Stimulated activated CD8-positive, alpha-beta memory T cell treated with anti-CD3 and anti-CD28 coated beads, Interleukin-7, amount 100 ng/mL, for 24 hours (primary cell): ENCODE measurements around the gene TXN.
"Not testable (repeated sequence)": the region's sequence is repeated elsewhere in the genome, so short reads cannot be mapped to it uniquely, and the experiment has no call there.

ENCODE experiments used
- DNase-seq: peaks from one replicate; pipeline ENCODE4 v3.0.0-alpha.2; 2020; ENCODE audit warnings: low read depth

TXN gene

DNA sequence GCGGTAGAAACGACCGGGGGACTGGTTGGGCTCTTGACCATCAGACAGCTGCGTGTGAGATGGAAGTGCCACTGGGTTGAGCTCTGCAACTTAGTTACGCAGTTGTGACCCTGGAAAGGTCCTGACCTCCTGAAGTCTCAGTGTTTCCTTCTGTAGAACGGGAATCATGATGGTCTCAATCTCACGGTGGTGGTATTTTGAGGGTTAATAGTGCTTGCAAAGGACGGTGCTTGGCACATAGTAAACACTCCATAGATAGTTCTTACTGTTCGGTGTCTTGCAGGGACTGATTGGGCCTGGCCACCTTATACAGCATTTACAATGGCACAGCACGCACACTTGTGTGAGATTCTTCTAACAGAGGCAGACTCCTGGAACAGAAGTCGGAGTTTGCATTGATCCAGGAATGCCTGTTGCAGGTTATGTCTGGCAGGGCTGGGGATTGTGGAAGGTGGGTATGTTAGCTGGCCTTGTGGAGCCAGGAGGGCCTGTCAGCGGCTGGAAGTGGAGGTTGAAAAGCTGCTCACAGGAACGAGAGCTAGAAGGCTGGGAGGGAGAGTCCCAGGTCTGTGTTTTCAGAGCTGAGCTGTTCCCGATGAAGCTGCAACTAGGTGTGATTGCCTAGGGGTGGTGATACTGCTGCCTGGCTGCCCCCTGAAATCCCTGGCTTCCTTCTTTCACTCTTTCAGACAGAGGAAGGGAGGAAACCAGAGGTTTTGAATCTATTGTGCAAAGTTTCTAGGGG, 962 bp upstream of the TXN start:
- no peak for DNase-seq

GRCh38 chr9:110255463-110256379, 586 bp downstream of the TXN start:
- peak; percentile 30 for DNase-seq

DNA sequence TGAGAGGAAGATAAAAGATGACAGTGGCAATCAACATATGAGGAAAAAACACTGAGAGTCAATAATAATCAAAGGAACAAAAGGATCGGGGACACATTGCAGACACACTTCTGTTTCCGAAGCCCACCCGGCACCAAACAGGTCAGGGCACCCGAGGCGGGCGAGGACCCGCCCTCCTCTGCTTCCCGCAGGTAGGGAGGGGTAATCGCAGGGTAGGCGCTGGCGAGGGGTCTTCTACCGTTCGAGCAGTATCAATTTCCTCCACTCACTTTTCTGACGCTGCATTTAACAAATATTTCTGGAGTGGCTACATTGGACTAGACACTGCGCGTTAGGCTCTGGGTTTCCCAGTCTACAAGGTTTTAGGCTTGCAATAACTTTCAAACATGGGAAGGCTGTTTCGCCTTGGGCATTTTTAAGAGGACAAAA, 1.3 kb downstream of the TXN start:
- no peak for DNase-seq

DNA sequence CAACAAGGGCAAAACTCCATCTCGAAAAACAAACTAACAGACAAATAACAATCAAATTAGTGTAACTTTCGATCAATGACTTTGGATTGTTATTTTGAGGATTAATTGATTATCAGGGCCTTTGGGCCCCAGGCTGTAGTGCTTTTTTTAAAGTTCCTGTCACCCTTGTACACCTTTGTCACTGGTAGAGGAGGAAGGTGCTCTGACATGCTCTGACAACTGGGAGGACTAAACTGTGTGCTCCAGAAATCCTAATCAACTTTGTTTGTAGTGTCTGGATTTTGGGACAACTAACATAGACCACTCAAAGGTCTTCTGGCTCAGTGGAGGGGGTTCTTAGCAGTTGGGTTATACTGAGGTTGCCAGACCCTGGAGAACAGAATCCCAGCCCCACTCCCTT, 1.8 kb downstream of the TXN start:
- DNase-seq = no peak

DNA sequence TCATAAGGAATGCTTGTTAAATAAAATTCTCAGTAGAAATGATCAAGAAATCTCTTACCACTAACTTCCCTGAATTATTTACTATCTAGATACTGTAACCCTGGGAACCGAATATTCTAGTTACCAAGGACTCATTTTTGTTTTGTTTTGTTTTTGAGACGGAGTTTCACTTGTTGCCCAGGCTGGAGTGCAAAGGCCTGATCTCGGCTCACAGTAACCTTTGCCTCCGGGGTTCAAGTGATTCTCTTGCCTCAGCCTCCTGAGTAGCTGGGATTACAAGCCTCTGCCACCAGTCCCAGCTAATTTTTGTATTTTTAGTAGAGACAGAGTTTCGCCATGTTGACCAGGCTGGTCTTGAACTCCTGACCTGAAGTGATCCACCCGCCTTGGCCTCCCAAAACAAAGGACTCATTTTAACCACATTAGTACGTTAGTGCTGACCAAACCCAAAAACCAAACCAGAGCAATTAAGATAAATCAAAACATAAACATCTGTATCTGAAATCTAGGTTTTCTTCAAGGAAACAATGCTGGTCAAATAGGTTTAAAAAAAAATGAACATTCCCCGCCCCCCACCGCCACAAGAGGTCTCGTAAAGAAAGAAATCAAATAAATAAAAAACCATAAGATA, 3.7 kb downstream of the TXN start:
- DNase-seq = no peak

GRCh38 chr9:110251770-110252169, 4.5 kb downstream of the TXN start:
- DNase-seq = not testable (repeated sequence)

DNA sequence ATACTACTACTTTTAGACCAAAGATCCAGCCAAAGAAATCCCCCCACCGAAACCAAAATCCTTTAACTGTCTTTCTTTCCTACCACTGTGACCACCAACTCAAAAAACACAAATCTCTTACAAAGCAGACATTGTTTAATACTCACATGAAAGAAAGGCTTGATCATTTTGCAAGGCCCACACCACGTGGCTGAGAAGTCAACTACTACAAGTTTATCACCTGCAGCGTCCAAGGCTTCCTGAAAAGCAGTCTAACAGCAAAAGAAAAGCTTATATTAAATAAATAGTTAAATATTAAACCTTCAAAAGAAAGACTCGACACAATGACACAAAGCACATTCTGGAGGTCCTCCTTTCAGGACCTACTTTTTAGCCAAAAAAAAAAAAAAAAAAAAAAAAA, 5.1 kb downstream of the TXN start:
- no peak for DNase-seq

DNA sequence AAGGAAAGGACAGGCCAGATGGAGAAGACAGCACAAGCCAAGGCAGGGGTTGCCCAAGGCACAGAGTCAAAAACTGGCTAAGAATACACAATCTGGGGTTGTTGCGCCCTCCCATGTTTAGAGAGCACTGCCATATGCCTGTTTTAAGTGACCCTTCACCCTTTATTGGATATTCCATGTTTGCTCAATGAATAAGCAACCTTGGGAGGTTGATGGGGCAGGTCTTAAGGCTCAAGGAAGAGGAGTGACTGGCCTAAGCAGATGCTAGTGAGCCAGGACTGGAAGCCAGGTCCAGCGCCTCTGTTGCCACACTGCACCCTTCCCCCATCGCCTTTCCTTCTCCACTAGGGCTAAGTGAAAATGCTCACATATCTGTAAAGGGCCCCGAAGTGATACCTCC, 6.7 kb downstream of the TXN start:
- no peak for DNase-seq

- no peak for DNase-seq
Measured at GRCh38 chr9:110248361-110248760, 7.9 kb downstream of the TXN start.

- no peak for DNase-seq
Measured at GRCh38 chr9:110246214-110246613, 10.1 kb downstream of the TXN start.

DNA sequence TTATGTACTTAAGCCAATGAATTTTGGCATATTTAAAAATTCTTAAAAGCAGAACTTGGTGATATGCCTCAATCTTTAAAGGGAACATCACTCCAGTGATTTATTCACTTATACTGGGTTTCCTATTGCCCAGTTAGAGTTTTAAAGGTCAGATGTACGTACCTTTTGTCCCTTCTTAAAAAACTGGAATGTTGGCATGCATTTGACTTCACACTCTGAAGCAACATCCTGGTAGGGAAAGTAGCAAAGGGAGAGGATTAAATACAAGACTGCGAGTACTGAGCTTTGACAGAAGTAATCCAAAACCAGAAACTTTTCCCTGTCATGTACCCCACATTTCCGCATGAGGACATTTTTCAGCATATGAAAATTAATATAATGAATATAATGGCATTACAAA, 11.7 kb downstream of the TXN start:
- no peak for DNase-seq

DNA sequence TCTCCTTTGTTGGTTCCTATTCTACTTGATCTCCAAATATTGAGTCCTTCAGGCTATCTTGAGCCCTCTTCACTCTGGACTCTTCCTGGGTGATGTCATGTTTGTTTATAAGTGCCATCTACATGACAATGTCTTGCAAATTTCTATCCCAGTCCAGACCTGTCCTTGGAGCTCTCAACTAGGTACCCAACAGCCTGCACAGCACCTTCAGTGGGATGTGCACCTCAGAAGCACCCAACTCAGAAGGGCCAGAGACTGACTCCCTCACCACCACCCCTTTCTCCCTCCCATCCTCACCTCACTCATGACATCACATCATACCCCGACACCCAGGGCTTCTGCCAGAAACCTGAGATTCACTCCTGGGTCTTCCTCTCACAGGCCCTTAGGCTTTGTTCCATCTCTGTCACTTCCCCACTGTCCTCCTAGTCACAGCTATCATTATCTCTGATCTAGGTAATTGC, 14.4 kb downstream of the TXN start:
- DNase-seq = no peak

- DNase-seq = no peak
Measured at GRCh38 chr9:110241260-110241857, 14.9 kb downstream of the TXN start.

GRCh38 chr9:110240198-110240597, 16.1 kb downstream of the TXN start:
- no peak for DNase-seq

DNA sequence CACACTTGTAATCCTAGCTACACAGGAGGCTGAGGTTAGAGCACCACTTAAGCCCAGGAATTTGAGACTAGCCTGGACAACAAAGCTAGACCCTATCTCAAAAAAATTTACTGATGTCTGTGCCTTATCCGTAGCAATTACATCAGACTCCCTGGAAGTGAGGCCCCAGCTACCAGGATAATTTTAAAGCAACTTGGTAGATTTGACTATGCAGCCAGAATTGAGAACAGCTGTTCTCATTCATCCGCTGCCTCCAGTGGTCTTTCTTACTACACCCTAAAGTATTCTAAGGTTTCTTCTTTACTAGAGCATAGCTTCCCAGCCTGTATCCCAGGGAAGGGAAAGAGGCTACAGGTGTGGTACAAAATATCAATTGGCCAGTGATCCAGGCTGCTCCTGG, 28.0 kb downstream of the TXN start:
- no peak for DNase-seq

DNA sequence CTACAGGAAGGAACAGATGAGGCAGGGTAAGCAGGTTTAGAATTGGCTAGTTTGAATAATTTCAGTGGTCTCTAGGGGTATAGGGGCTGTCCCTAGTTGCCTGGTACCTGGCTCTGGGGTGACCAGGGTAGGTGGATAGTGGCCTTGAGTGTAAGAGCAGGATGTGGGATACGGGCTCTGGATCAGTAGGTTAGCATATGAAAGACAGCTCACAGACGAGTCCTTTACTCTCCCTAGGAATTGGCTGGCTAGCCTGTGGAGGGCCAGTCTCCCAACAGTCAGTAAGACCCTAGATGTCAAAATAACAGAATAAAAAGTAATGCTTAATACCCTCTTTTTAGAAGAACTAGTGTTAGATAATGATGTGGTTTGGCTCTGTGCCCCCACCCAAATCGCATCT, 31.7 kb downstream of the TXN start:
- DNase-seq = no peak

- DNase-seq = no peak
Measured at GRCh38 chr9:110220809-110221208, 35.5 kb downstream of the TXN start.

DNA sequence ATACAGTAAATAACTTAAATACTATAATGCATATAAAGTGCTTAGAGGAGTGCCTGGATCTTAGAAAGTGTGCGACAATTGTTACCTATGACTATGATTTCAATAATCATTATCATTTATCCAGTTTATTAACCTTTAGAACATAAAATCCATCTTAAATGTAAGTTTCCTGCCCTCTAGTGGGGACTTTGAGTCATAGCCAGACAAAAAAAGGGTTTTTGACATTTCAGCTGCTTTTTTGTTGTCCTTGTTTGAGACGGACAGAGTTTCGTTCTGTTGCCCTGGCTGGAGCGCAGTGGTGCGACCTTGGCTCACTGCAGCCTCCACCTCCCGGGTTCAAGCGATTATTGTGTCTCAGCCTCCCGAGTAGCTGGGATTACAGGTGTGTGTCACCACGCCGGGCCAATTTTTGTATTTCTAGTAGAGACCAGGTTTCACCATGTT, 38.6 kb downstream of the TXN start:
- DNase-seq = no peak

- no peak for DNase-seq
Measured at GRCh38 chr9:110214586-110215355, 41.5 kb downstream of the TXN start.

- no peak for DNase-seq
Measured at GRCh38 chr9:110214090-110214489, 42.2 kb downstream of the TXN start.

DNA sequence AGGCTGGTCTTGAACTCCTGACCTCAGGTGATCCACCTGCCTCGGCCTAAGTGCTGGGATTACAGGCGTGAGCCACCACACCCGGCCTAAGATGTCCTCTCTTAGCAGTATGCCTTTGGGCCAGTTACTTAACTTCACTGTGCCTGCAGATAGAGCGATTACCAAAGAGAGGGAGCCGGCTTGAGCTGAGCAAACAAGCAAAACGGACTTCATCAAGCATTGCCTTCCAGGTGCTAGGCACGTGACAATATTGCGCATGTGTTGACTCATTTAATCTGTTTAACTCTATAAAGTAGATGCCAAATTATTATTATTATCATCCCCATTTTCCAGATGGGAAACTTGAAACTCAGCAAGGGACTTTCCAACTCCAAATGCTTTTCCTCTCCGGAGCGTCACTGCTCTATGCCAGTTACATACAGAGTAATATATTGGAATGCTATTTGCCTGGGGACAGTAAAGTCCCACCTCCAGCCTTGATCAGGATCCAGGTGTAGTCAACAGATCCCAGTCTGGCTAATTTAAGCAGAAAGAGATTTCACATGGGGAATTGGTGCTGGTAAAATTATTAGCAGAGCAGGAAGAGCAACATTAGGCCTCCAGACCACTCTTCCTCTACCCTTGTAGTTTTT, 42.8 kb downstream of the TXN start:
- DNase-seq = no peak
